HCT116 (cell line): Measurements from ENCODE around the gene INKA2.

ENCODE experiments used
- CTCF ChIP-seq, 3 experiments: fragments of 200-600 bp in 1 of 3; sonication (generic) in 1 of 3; IDR thresholded peaks in 2 of 3; conservative IDR thresholded peaks in 1 of 3; 2 replicates each; pipeline ENCODE4 v1.5.1; 2012 to 2017; ENCODE audit warnings: low read depth in 2 of 3, low read length in 2 of 3, antibody characterized with exemption in 1 of 3, borderline replicate concordance in 1 of 3, control low read depth in 1 of 3, mild to moderate bottlenecking in 1 of 3, mixed read lengths in 1 of 3, mixed run types in 1 of 3, moderate library complexity in 1 of 3; ENCODE audit not compliant: insufficient read depth in 1 of 3
- EGR1 ChIP-seq: IDR thresholded peaks from 2 replicates; pipeline ENCODE4 v1.6.1; 2012; ENCODE audit warnings: low read depth
- EZH2 ChIP-seq: fragments of 200-600 bp; sonication (generic); IDR thresholded peaks from 2 replicates; pipeline ENCODE4 v1.6.1; 2017; ENCODE audit warnings: antibody characterized with exemption, mixed run types
- JUND ChIP-seq: IDR thresholded peaks from 2 replicates; pipeline ENCODE4 v1.6.1; 2012
- POLR2A ChIP-seq: IDR thresholded peaks from 2 replicates; pipeline ENCODE4 v1.7.0; 2011; ENCODE audit warnings: borderline replicate concordance; ENCODE audit not compliant: insufficient read depth, insufficient read length; ENCODE audit errors: extremely low read depth
- SRF ChIP-seq: IDR thresholded peaks from 2 replicates; pipeline ENCODE4 v1.6.1; 2012; ENCODE audit warnings: low read depth
- ZFX ChIP-seq: fragments of 450-650 bp; IDR thresholded peaks from 2 replicates; pipeline ENCODE4 v1.6.1; 2017

- TF ChIP-seq POLR2A (no peak), EGR1 (no peak), CTCF (IDR thresholded peaks at IDR 0.05 in 2 of 3, conservative IDR thresholded peaks at IDR 0.05 in 1 of 3; ENCODE audit: borderline replicate concordance in 1 of 3, insufficient read depth in 1 of 3, low read depth in 2 of 3, low read length in 2 of 3) (no peak), SRF (no peak), ZFX (no peak), EZH2 (no peak), JUND (no peak)
Observed at GRCh38 chr1:111737216-111738132, 1.7 kb downstream of the INKA2 start.
